Retinal pigment epithelial cell (primary cell): Measurements from ENCODE around the gene BCAS1.

Source experiments
- DNase-seq: peaks from one replicate; pipeline ENCODE4 v3.0.0-alpha.2; 2010; ENCODE audit warnings: low read depth
- H3K4me3 ChIP-seq: 2 replicates; pipeline ENCODE4 v1.5.1; 2011; ENCODE audit warnings: mild to moderate bottlenecking, low read length, control low read depth, moderate library complexity
- CTCF ChIP-seq: conservative IDR thresholded peaks from 2 replicates; pipeline ENCODE4 v1.5.1; 2011; ENCODE audit warnings: low read depth, low read length, control low read depth, inconsistent platforms

Gene BCAS1

GRCh38 chr20:54061101-54061881 is 9.1 kb downstream of the BCAS1 start:
- TF ChIP-seq CTCF, result no peak
- no peak for DNase-seq
- no peak overlapping the region for H3K4me3 ChIP-seq

GRCh38 chr20:54059691-54060364 is 10.6 kb downstream of the BCAS1 start:
- no peak for TF ChIP-seq CTCF
- no peak overlapping the region for H3K4me3 ChIP-seq
- DNase-seq, result no peak

- no peak overlapping the region for H3K4me3 ChIP-seq
- DNase-seq, result no peak
- TF ChIP-seq CTCF, result no peak
Observed at GRCh38 chr20:54058420-54059139, 11.8 kb downstream of the BCAS1 start.

- DNase-seq, result no peak
- no peak for TF ChIP-seq CTCF
Observed at GRCh38 chr20:54056762-54057639, 13.4 kb downstream of the BCAS1 start.

DNA sequence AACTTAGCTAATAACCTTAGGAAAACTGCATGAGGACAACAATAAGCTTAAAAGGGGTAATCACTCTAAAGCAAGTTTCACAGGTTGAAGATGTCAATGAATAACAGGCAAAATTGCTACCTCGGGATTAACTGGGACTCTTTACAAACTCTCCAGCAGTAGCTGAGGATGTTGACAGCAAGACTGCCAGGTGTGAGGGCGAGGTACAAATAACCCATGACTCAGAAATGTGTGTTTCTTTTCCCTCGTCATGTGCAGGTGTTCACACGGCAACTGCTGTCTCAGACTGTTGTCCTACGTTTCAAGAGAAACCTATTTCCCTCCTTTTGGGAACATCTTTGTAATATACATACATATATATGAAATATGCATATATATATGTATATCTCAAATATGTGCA is 15.9 kb downstream of the BCAS1 start:
- no peak for TF ChIP-seq CTCF
- no peak for DNase-seq
- H3K4me3 ChIP-seq, result no peak overlapping the region

More at GRCh38 chr20:54056762-54057639, 13.4 kb downstream of the BCAS1 start:
- H3K4me3 ChIP-seq, result no peak overlapping the region

DNA sequence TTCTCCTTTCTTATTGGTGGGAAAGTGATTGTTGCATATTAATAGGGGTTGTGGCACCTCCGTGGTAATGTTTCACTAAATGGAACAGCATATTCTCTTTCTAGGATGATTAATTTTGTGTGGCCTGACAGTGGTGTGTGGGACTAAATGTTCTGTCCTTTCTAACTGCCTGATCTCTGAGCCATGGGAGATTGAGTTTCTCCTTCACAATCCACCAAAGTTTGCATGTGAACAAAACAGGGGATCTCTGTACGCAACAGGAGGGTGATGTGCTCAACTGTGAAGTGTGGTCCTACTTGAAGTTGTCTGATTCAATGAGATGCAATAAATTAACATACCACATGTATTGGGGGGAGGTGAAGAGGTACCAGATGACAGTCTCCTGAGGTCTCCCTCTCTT is 19.3 kb downstream of the BCAS1 start:
- TF ChIP-seq CTCF, result no peak
- H3K4me3 ChIP-seq, result no peak overlapping the region
- DNase-seq, result no peak
